HG02970 (cell line): ENCODE results near the gene HS3ST3B1.

Experiments
- ATAC-seq: cut with Tn5 transposase; IDR thresholded peaks from one replicate; pipeline ENCODE4 v1.9.1; 2021; ENCODE audit warnings: mild to moderate bottlenecking, moderate library complexity, moderate number of reproducible peaks; ENCODE audit not compliant: unreplicated experiment, low FRiP score

The HS3ST3B1 gene

GRCh38 chr17:14351493-14351892 lies 50.6 kb downstream of the HS3ST3B1 start:
- ATAC-seq = no peak

DNA sequence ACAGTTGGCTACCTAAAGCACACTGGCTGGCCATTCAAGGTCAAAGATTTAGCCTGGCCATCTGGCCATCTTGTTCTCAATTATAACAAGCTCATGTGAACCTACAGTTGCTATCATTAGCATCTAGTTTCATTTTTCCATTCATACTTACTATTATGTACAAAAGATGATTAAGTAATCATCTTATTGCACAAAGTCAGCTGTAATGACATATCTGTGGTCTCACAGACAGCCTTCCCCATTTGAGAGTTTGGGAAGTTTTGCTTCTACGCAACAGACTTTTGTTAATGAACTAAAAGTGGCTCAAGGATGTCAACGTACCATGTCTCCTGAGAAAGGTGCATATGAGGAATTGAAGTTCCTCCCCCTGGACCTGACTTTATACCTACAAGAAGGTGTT lies 51.3 kb downstream of the HS3ST3B1 start:
- ATAC-seq = no peak

DNA sequence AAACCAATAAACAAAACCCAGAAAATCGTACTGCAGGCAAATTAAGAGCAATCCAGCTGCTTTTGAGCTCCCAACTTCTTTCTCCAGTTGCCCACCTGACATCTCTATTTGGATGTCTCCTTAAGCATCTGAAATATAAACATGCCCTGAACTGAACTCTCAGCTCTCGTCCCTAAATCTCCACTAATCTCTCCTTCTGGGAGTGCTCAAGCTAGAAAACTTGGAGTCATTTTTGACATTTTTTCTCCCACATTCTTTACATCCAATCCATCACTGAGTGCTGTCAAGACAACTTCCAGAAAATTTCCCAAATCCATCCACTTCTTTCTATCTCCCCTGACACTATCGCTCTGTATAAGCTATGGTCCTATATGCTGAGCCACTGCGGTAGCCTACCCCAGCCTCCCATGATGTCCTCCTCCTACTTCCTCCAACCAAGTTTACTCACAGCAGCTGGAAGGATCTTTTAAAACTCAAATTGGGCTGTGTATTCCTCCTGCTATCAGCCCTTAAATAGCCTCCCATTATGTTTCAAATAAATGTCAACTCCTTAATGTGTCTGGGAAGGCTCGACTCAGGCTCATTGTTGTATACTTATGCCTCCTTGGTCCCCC lies 53.1 kb downstream of the HS3ST3B1 start:
- no peak for ATAC-seq

DNA sequence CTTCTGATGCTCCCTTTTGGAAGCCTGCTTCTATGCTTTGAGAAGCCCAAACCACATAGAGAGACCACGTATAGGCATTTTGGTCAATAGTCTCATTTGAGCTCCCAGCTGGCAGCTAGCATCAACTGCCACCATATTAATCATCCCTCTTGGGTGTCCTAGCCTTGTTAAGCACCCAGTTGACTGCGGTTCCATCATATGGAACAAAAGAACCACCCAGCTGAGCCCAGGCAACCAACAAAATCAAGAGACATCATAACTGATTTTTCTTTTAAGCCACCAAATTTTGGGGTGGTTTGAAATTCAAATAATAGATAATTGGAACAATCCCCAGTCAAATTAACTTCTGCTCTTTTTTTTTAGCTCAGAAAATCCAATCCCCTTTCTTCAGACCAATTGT lies 53.9 kb downstream of the HS3ST3B1 start:
- ATAC-seq = no peak

GRCh38 chr17:14355556-14355955 lies 54.7 kb downstream of the HS3ST3B1 start:
- ATAC-seq = no peak

- peak; percentile 70 for ATAC-seq
These were observed 58.5 kb downstream of the HS3ST3B1 start for GRCh38 chr17:14359163-14360020.

DNA sequence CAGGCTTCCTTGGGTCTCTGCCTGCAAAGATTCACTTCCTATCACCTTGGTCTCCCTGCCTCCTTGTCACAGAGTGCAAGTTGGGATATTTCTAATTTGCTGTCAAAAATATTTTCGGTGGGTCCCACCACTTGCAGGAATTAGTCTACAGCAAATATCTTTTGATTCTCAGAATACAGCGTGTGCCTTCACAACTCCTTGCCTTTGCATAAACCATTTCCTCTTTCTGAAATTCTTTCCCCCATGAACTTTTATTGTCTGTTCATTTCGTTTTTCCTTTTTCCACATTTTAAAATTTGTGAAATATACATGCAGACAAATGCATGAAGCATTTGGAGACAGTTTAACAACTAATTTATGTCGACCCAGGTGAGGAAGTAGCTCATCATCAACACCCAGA lies 60.0 kb downstream of the HS3ST3B1 start:
- no peak for ATAC-seq

DNA sequence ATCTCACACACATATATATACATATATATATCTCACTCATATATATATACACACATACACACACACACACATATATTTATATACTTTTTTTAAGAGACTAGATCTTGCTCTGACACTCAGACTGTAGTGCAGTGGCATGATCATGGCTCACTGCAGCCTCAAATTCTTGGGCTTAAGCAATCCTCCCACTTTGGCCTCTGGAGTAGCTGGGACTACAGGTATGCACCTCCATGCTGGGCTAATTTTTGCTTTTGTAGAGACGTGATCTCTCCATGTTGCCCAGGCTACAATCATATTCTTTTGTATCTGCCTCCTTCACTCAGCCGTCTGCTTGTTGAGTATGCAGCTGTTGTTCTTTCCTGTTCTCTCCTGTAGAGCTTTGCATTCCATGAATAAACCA lies 60.6 kb downstream of the HS3ST3B1 start:
- no peak for ATAC-seq

DNA sequence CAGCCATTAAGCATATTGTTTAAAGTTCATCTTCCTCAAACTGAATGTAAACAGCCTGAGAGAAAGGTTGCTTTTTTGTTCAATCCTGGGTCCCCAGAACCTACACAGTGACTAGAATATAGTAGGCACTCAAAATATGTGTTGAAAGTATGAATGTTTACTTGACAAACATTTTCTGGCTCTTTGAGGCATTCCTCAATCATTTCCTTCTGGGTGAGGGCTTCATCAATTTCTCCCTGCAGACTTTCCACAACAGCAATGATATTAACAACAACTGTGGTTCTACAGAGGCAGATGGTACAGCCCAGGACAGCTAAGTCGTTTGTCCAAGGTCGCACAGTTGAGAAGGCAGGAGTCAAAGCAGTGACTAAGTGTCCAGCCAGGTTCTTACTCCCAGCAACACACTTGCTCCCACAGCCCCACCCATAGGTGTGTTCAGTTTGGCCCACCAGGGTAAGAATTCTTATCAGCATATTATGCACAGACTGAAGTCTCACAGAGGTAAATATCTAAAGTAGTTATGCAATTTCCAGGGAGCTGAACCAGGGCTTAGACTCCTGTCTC lies 61.1 kb downstream of the HS3ST3B1 start:
- ATAC-seq = no peak

- ATAC-seq = no peak
These were observed 65.3 kb downstream of the HS3ST3B1 start for GRCh38 chr17:14366199-14366598.

GRCh38 chr17:14372461-14372860 lies 71.6 kb downstream of the HS3ST3B1 start:
- no peak for ATAC-seq

- ATAC-seq = no peak
These were observed 72.2 kb downstream of the HS3ST3B1 start for GRCh38 chr17:14372905-14373613.

DNA sequence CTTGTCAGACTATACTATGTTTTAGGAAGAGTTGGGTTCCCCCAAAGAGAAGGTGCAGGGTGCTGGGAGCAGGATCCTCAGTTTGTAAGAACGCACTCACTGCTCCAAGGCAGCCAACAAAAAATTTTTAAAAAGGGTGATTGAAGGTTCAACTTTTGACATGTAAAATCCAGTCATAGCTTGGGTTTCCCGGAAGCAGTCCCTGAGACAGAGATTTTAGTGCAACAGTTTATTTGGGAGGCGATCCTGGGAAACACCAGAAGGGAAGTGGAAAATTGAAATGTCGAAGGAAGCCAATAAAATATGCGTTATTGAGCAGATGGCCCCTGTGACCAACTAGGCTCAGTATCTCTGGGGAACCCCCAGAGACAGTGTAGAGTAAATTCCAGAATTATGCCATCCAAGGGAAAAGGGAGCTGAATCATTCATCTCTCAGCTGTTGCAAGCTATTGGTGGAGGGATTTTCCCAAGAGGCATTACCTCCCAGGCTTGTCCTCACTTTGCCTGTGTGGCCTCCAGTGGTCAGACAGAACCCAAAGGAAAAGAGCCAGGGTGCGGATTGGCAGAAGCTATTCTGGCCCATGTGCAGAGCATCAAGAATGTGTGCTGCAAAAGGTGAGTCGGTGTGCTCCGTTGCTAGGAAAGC lies 72.9 kb downstream of the HS3ST3B1 start:
- ATAC-seq = no peak

- no peak for ATAC-seq
These were observed 73.4 kb downstream of the HS3ST3B1 start for GRCh38 chr17:14374268-14374667.

GRCh38 chr17:14376666-14377065 lies 75.8 kb downstream of the HS3ST3B1 start:
- ATAC-seq = no peak

- ATAC-seq = no peak
These were observed 80.7 kb downstream of the HS3ST3B1 start for GRCh38 chr17:14381606-14382005.

- no peak for ATAC-seq
These were observed 86.2 kb downstream of the HS3ST3B1 start for GRCh38 chr17:14387036-14387435.

GRCh38 chr17:14389681-14390080 lies 88.8 kb downstream of the HS3ST3B1 start:
- ATAC-seq = no peak

DNA sequence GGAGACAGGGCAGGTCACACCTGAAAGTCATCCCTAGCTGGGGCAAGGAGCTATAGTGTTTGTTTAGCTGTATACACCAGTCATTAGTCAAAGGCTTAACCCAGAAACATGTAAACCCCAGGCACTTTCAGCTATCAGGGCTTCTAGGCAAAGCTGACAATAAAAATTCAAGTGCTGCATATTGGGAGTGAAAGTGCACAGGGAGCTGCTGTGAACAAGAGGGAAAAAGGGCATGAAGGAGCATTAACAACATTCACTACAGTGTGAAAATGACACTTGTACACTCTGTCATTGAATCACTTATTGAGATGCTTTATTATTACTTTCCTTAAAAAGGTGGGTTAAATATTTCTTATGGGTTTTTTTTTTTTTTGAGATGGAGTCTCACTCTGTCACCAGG lies 92.8 kb downstream of the HS3ST3B1 start:
- no peak for ATAC-seq

- ATAC-seq = no peak
These were observed 94.4 kb downstream of the HS3ST3B1 start for GRCh38 chr17:14395255-14395654.

GRCh38 chr17:14396547-14396946 lies 95.7 kb downstream of the HS3ST3B1 start:
- no peak for ATAC-seq
